ENCODE data around the gene GPR3. TPM values are rescaled to one million over a fixed set of nuclear protein-coding genes. Genes with fewer than 3 reads are reported as not detected.

The GPR3 gene
- total and polyA plus RNA-seq, 2 of the 8 experiments (the other 6 are each of a cell fraction or from before 2014, with no cell fraction given), result 9.9 to 26.5 TPM

- no peak overlapping the region for H3K9ac ChIP-seq (replicated peaks in 1 of 4; ENCODE audit: extremely low read depth in 1 of 4, low read depth in 3 of 4, low read length in 3 of 4)
- H3K27ac ChIP-seq (ENCODE audit: low read depth, low read length), result no peak overlapping the region
- peaks cover 5 to 12% (median 9%) of the 10 kb centered on the region in 4 experiments; a peak in 6 of 7 replicates for H3K4me1 ChIP-seq (replicated peaks in 1 of 4; ENCODE audit: control insufficient read depth in 3 of 4, insufficient read depth in 4 of 4, low read length in 3 of 4)
- no peak overlapping the region for H2AK5ac ChIP-seq (ENCODE audit: low read depth, low read length)
- FAIRE-seq (no peak), DNase-seq (ENCODE audit: low read depth in 1 of 2, low spot score in 2 of 2) (no peak)
- no peaks in the 10 kb centered on the region for H3K9me3 ChIP-seq (ENCODE audit: insufficient read depth in 2 of 2, low read depth in 1 of 2, low read length in 1 of 2)
- H2AFZ ChIP-seq (ENCODE audit: low read length), result no peak overlapping the region
- H2BK5ac ChIP-seq (ENCODE audit: low read depth, low read length), result no peak overlapping the region
- ChIA-PET CTCF (ENCODE audit: partially characterized antibody) (interaction anchor here (0.6 to 37.8 kb wide), 11 partner anchors 16 to 190 kb away, joined by 3 to 863 read pairs (median 5); partner anchors contain the start of gene WASF2), POLR2A (ENCODE audit: partially characterized antibody) (interaction anchor here (0.6 to 0.9 kb wide), 3 partner anchors 17 to 186 kb away, joined by 3 read pairs; partner anchors contain the start of gene AHDC1)
- H3K79me1 ChIP-seq (ENCODE audit: low read depth, low read length), result no peaks in the 10 kb centered on the region; the same call in 1 of the 2 replicates
- H3K23ac ChIP-seq (ENCODE audit: insufficient read length), result no peak overlapping the region
- H2BK120ac ChIP-seq (replicated peaks; ENCODE audit: low read depth, low read length), result no peak overlapping the region
- no peak overlapping the region for H4K8ac ChIP-seq (ENCODE audit: extremely low read depth, insufficient read depth, low read length)
- H4K91ac ChIP-seq (replicated peaks; ENCODE audit: insufficient read length, low read length), result no peak overlapping the region
- no peak overlapping the region for H2BK15ac ChIP-seq (ENCODE audit: low read length)
- no peak overlapping the region for H2BK20ac ChIP-seq (ENCODE audit: low read length)
- no peak overlapping the region for H2BK12ac ChIP-seq (ENCODE audit: low read depth, low read length)
- no peak overlapping the region for H4K5ac ChIP-seq (ENCODE audit: insufficient read length, low read depth, low read length)
- 98% methylated on average over 3 of the region's 3 CpGs; no CpG with 5 or more reads in 1 of the 2 experiments for WGBS, 2 experiments (ENCODE audit: extremely low coverage in 1 of 2, insufficient coverage in 1 of 2, insufficient read length in 1 of 2, insufficient replicate concordance in 2 of 2, low coverage in 1 of 2, low lambda C conversion rate in 2 of 2, missing lambda C conversion rate in 1 of 2)
- H3K4me2 ChIP-seq (ENCODE audit: insufficient read depth in 1 of 2, low read depth in 2 of 2, low read length in 2 of 2), result no peak overlapping the region
- peaks cover 0 to 3% of the 10 kb centered on the region in 2 experiments; a peak in 1 of 4 replicates for H3K79me2 ChIP-seq (ENCODE audit: control insufficient read depth in 1 of 2, insufficient read depth in 2 of 2, low read length in 2 of 2)
- H3K4me3 ChIP-seq (ENCODE audit: extremely low read depth in 1 of 4, insufficient read depth in 2 of 4, low read depth in 3 of 4, low read length in 4 of 4), result no peak overlapping the region
- H3K18ac ChIP-seq (ENCODE audit: extremely low read depth, low read length), result no peak overlapping the region
- H3K14ac ChIP-seq (ENCODE audit: insufficient read length), result no peak overlapping the region
- peaks cover 23 to 43% (median 36%) of the 10 kb centered on the region in 4 experiments for H3K36me3 ChIP-seq (ENCODE audit: control insufficient read depth in 2 of 4, insufficient read depth in 4 of 4, low read length in 3 of 4)
- no peaks in the 10 kb centered on the region for H4K20me1 ChIP-seq (replicated peaks in 1 of 2; ENCODE audit: control insufficient read depth in 1 of 2, insufficient read depth in 2 of 2, low read length in 2 of 2)
- no peaks in the 10 kb centered on the region for H3K23me2 ChIP-seq (ENCODE audit: low read depth, low read length)
- no peak overlapping the region for H3K56ac ChIP-seq (replicated peaks; ENCODE audit: insufficient read length, low read depth, low read length)
- H3K4ac ChIP-seq (replicated peaks; ENCODE audit: insufficient read length, low read depth, low read length), result no peak overlapping the region
- no peaks in the 10 kb centered on the region for H3K27me3 ChIP-seq (replicated peaks in 1 of 4; ENCODE audit: control insufficient read depth in 3 of 4, extremely low read depth in 1 of 4, insufficient read depth in 3 of 4, low read length in 3 of 4)
- no peak for TF ChIP-seq TAF1 (IDR thresholded peaks at IDR 0.05; ENCODE audit: low read depth, low read length)
- no peak for TF ChIP-seq HDAC2 (IDR thresholded peaks at IDR 0.05; ENCODE audit: borderline replicate concordance in 1 of 2, low read depth in 2 of 2, low read length in 2 of 2)
- no peak for TF ChIP-seq CHD2 (IDR thresholded peaks at IDR 0.05; ENCODE audit: low read length)
- TF ChIP-seq SIRT6 (IDR thresholded peaks at IDR 0.05; ENCODE audit: low read length), result no peak
- no peak for TF ChIP-seq FOSL1 (IDR thresholded peaks at IDR 0.05; ENCODE audit: insufficient read depth, low read depth, low read length)
Observed at GRCh38 chr1:27417713-27418112, 25.3 kb downstream of the GPR3 start.

Data from H1 (cell line).